ENCODE results near the gene FGFBP3. TPM values are rescaled to one million over a fixed set of nuclear protein-coding genes. Genes with fewer than 3 reads are reported as not detected.

Gene FGFBP3
- total RNA-seq, 1 donor: 0.72 TPM

DNA sequence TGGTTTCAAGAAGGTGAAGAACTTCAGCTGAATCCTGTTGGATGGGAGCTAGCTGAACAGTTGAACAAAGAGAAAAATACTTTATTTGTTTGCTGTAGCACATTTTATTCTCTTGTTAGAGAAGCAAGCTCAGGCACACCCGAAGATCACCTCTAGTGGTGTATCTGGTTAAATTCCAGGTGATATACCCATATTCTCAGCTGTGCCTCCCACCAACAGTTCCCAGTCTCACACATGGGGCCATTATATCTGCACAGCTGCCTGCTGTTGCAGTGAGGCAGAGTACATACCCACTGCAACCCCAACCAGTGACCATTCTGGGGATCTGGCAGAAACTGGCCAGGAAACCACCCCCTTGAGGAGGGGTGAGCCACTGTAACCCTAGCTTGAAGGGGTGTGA, 23.5 kb upstream of the FGFBP3 start:
- H3K9me3 ChIP-seq (ENCODE audit: low read depth, low read length): no peaks in the 10 kb centered on the region
- H4K20me1 ChIP-seq (ENCODE audit: insufficient read depth, low read length): peaks cover 45% of the 10 kb centered on the region
- no peak overlapping the region for H2AFZ ChIP-seq (ENCODE audit: low read length)
- no peak for DNase-seq (ENCODE audit: insufficient read length, low spot score, missing footprints)
- H3K4me3 ChIP-seq (ENCODE audit: insufficient read depth, low read length): no peak overlapping the region
- peaks cover 4% of the 10 kb centered on the region for H3K4me1 ChIP-seq (ENCODE audit: insufficient read depth, low read length)
- no peak overlapping the region for H3K27ac ChIP-seq (ENCODE audit: low read depth, low read length)
- peaks cover 91% of the 10 kb centered on the region for H3K79me2 ChIP-seq (ENCODE audit: insufficient read depth, low read length)
- peaks cover 20% of the 10 kb centered on the region for H3K36me3 ChIP-seq (ENCODE audit: insufficient read depth, low read length)
- TF ChIP-seq CTCF (IDR thresholded peaks at IDR 0.05; ENCODE audit: extremely low read depth, low read depth, low read length): no peak
- no peaks in the 10 kb centered on the region for H3K27me3 ChIP-seq (ENCODE audit: insufficient read depth, low read length)
- no peak overlapping the region for H3K4me2 ChIP-seq (ENCODE audit: insufficient read depth, low read length)

GRCh38 chr10:91931526-91932190, 22.4 kb upstream of the FGFBP3 start:
- Histone ChIP-seq H3K36me3 (ENCODE audit: insufficient read depth, low read length) (peaks cover 17% of the 10 kb centered on the region), H3K27me3 (ENCODE audit: insufficient read depth, low read length) (no peaks in the 10 kb centered on the region), H3K9me3 (ENCODE audit: low read depth, low read length) (no peaks in the 10 kb centered on the region), H3K79me2 (ENCODE audit: insufficient read depth, low read length) (peaks cover 93% of the 10 kb centered on the region), H4K20me1 (ENCODE audit: insufficient read depth, low read length) (peaks cover 48% of the 10 kb centered on the region), H2AFZ (ENCODE audit: low read length) (no peak overlapping the region), H3K4me1 (ENCODE audit: insufficient read depth, low read length) (peaks cover 4% of the 10 kb centered on the region), H3K4me2 (ENCODE audit: insufficient read depth, low read length) (no peak overlapping the region), H3K4me3 (ENCODE audit: insufficient read depth, low read length) (no peak overlapping the region), H3K27ac (ENCODE audit: low read depth, low read length) (no peak overlapping the region)
- no peak for TF ChIP-seq CTCF (IDR thresholded peaks at IDR 0.05; ENCODE audit: extremely low read depth, low read depth, low read length)
- no peak for DNase-seq (ENCODE audit: insufficient read length, low spot score, missing footprints)

- Histone ChIP-seq H3K79me2 (ENCODE audit: insufficient read depth, low read length) (peaks cover 93% of the 10 kb centered on the region), H2AFZ (ENCODE audit: low read length) (no peak overlapping the region), H3K4me1 (ENCODE audit: insufficient read depth, low read length) (peaks cover 4% of the 10 kb centered on the region), H4K20me1 (ENCODE audit: insufficient read depth, low read length) (peaks cover 51% of the 10 kb centered on the region), H3K4me2 (ENCODE audit: insufficient read depth, low read length) (no peak overlapping the region), H3K27me3 (ENCODE audit: insufficient read depth, low read length) (no peaks in the 10 kb centered on the region), H3K27ac (ENCODE audit: low read depth, low read length) (no peak overlapping the region), H3K9me3 (ENCODE audit: low read depth, low read length) (no peaks in the 10 kb centered on the region), H3K36me3 (ENCODE audit: insufficient read depth, low read length) (peaks cover 10% of the 10 kb centered on the region), H3K4me3 (ENCODE audit: insufficient read depth, low read length) (no peak overlapping the region)
- no peak for DNase-seq (ENCODE audit: insufficient read length, low spot score, missing footprints)
- TF ChIP-seq CTCF (IDR thresholded peaks at IDR 0.05; ENCODE audit: extremely low read depth, low read depth, low read length): no peak
Observed at GRCh38 chr10:91930939-91931338, 21.7 kb upstream of the FGFBP3 start.

- no peak for TF ChIP-seq CTCF (IDR thresholded peaks at IDR 0.05; ENCODE audit: extremely low read depth, low read depth, low read length)
- DNase-seq (ENCODE audit: insufficient read length, low spot score, missing footprints): no peak
- peaks cover 21% of the 10 kb centered on the region for H4K20me1 ChIP-seq (ENCODE audit: insufficient read depth, low read length)
Observed at GRCh38 chr10:91925022-91925320, 15.7 kb upstream of the FGFBP3 start.

More at GRCh38 chr10:91925022-91925320, 15.7 kb upstream of the FGFBP3 start:
- Histone ChIP-seq H3K4me2 (ENCODE audit: insufficient read depth, low read length) (peak overlapping the region; percentile 94), H3K4me3 (ENCODE audit: insufficient read depth, low read length) (peak overlapping the region; percentile 97), H3K9me3 (ENCODE audit: low read depth, low read length) (no peaks in the 10 kb centered on the region), H3K79me2 (ENCODE audit: insufficient read depth, low read length) (peaks cover 60% of the 10 kb centered on the region), H3K4me1 (ENCODE audit: insufficient read depth, low read length) (peaks cover 10% of the 10 kb centered on the region), H3K36me3 (ENCODE audit: insufficient read depth, low read length) (no peaks in the 10 kb centered on the region), H3K27ac (ENCODE audit: low read depth, low read length) (peak overlapping the region; percentile 99), H3K27me3 (ENCODE audit: insufficient read depth, low read length) (no peaks in the 10 kb centered on the region), H2AFZ (ENCODE audit: low read length) (no peak overlapping the region)
